Measurements from ENCODE around the gene GTF2H4.
A peak's percentile ranks its signal among the peaks of the same experiment; 100 is the strongest.

The GTF2H4 gene

DNA sequence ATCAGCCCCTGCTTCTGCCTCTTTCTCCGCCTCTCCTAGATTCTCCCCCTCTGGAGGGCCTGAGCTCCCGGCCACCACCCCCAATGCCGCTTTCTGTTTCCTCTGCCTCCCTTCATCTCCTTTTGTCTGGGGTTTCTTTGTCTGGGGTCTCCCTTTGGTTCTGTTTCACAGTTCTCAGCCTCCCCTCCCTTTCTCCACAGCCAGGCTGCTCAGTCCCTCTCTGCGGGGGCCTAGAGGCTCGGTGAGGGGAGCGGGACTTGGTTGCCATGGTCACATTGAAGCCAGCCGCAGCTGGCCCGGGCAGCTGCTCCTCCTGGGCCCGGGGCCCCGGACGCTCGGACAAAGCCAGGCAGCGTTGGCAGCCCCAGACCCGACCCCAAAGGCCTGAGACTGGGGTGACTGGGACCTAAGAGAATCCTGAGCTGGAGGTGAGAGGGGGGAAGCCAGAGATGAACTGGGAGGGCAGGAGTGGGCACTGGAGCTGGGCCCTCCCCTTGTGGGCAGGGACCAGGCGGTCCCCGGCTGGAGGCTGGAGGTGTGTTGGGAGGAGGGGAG is 27.2 kb upstream of the GTF2H4 start:
- peaks cover 10% of the 10 kb centered on the region for H3F3A ChIP-seq (ENCODE audit: control insufficient read depth, insufficient read depth)
- H3K36me3 ChIP-seq (ENCODE audit: control insufficient read depth, low read length), result no peaks in the 10 kb centered on the region
- H3K27me3 ChIP-seq (ENCODE audit: control insufficient read depth, low read length), result no peaks in the 10 kb centered on the region
- peaks cover 4% of the 10 kb centered on the region; the same call in 1 of the 2 replicates for H4K20me1 ChIP-seq (ENCODE audit: control insufficient read depth, insufficient read depth, low read depth, low read length)
- H3K9me3 ChIP-seq (ENCODE audit: control insufficient read depth, insufficient read depth, low read length), result no peaks in the 10 kb centered on the region
- H3K27ac ChIP-seq (ENCODE audit: low read depth, low read length), result no peak overlapping the region
- H3K4me2 ChIP-seq (ENCODE audit: low read length), result no peak overlapping the region
- H3K79me2 ChIP-seq (ENCODE audit: control insufficient read depth, low read length), result peaks cover 9% of the 10 kb centered on the region
- H3K4me1 ChIP-seq (ENCODE audit: control insufficient read depth, low read length), result peaks cover 57% of the 10 kb centered on the region
- TF ChIP-seq, protein P1, sequence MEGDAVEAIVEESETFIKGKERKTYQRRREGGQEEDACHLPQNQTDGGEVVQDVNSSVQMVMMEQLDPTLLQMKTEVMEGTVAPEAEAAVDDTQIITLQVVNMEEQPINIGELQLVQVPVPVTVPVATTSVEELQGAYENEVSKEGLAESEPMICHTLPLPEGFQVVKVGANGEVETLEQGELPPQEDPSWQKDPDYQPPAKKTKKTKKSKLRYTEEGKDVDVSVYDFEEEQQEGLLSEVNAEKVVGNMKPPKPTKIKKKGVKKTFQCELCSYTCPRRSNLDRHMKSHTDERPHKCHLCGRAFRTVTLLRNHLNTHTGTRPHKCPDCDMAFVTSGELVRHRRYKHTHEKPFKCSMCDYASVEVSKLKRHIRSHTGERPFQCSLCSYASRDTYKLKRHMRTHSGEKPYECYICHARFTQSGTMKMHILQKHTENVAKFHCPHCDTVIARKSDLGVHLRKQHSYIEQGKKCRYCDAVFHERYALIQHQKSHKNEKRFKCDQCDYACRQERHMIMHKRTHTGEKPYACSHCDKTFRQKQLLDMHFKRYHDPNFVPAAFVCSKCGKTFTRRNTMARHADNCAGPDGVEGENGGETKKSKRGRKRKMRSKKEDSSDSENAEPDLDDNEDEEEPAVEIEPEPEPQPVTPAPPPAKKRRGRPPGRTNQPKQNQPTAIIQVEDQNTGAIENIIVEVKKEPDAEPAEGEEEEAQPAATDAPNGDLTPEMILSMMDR (IDR thresholded peaks at IDR 0.05; ENCODE audit: low read depth, low read length, poor library complexity, severe bottlenecking), result no peak
- TF ChIP-seq EZH2phosphoT487 (IDR thresholded peaks at IDR 0.05; ENCODE audit: borderline replicate concordance, low read length), result no peak
- H3K4me3 ChIP-seq (ENCODE audit: low read length), result no peak overlapping the region
- H3K9me2 ChIP-seq (replicated peaks; ENCODE audit: control insufficient read depth, low read length), result no peaks in the 10 kb centered on the region

DNA sequence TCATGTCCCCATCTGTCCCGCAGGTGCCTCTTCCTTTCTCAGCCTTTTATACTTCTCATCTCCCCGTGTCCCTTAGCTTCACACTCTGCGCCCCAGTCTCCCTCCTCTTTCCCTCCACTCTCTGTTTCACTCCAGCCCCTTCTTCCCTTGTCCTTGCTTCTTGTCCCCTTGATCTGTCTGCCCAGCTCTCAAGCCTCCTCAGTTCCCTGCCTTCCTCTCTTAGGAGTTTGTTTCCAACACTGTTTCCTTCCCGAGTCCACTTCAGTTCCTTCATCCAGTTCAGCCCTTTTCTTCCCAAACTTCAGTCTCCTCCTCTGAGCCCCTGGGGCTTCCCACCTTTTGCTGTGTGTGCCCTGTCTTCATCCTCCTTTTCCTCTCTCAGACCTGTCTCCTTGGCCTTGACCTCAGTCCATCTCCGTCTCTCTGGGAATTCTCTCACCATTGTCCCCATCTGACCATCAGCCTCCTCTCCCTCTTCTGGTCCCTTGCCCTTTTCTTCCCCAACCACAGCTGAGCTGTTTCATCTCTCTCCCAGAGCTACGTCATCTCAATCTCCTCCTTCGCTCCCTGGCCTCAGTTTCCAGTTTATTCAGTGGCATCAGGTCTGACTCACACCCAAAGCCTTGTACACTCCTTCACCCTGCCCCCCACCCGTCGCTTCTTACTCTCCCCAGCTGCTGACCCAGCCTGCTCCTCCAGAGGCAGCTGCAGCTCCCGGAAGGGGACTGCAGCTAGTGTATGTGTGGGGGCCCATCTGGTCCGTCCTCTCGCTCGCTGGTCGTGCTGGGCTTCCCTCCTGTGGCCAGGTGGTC is 26.4 kb upstream of the GTF2H4 start:
- Histone ChIP-seq H3K36me3 (ENCODE audit: control insufficient read depth, low read length) (no peaks in the 10 kb centered on the region), H3K4me1 (ENCODE audit: control insufficient read depth, low read length) (peaks cover 59% of the 10 kb centered on the region), H4K20me1 (ENCODE audit: control insufficient read depth, insufficient read depth, low read depth, low read length) (peaks cover 4% of the 10 kb centered on the region; the same call in 1 of the 2 replicates), H3K79me2 (ENCODE audit: control insufficient read depth, low read length) (peaks cover 18% of the 10 kb centered on the region), H3K27me3 (ENCODE audit: control insufficient read depth, low read length) (no peaks in the 10 kb centered on the region), H3K4me2 (ENCODE audit: low read length) (peak overlapping the region; percentile 98), H3K9me2 (replicated peaks; ENCODE audit: control insufficient read depth, low read length) (no peaks in the 10 kb centered on the region), H3K27ac (ENCODE audit: low read depth, low read length) (peak overlapping the region; percentile 97; the same call in 1 of the 2 replicates), H3F3A (ENCODE audit: control insufficient read depth, insufficient read depth) (peaks cover 10% of the 10 kb centered on the region), H3K4me3 (ENCODE audit: low read length) (peak overlapping the region; percentile 78), H3K9me3 (ENCODE audit: control insufficient read depth, insufficient read depth, low read length) (no peaks in the 10 kb centered on the region)
- TF ChIP-seq, protein P1 (IDR thresholded peaks at IDR 0.05; ENCODE audit: low read depth, low read length, poor library complexity, severe bottlenecking), result no peak
- no peak for TF ChIP-seq EZH2phosphoT487 (IDR thresholded peaks at IDR 0.05; ENCODE audit: borderline replicate concordance, low read length)

DNA sequence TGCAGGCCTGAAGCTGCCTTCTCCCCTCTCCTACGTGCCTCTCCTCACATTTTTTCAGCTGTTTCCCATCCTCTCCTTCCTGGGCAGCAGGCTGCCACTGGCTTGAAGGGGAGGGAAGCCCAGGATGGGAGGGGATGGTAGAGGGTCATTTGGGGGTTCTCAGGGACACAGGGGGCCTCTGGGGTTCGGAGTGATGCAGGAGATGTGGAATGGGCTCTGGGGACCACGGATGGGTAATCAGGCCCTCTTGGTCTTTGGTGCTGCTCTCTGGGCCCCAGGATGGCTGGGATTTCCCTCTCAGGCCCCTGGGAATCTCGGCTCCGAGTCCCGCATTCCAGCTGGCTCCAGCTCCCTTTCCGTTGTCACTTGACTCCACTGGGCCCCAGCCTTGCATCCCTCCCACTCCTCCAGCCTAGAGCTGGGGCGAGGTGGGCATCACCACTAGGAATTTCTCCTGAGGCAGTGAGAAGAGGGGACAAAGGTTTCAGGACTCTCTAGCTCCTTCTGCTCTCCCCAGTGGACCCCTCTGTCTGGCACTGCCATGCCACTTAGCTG is 25.7 kb upstream of the GTF2H4 start:
- Histone ChIP-seq H3K27ac (ENCODE audit: low read depth, low read length) (peak overlapping the region; percentile 97), H3K4me3 (ENCODE audit: low read length) (peak overlapping the region; percentile 78), H3K9me2 (replicated peaks; ENCODE audit: control insufficient read depth, low read length) (no peaks in the 10 kb centered on the region), H3F3A (ENCODE audit: control insufficient read depth, insufficient read depth) (peaks cover 12% of the 10 kb centered on the region), H3K4me2 (ENCODE audit: low read length) (peak overlapping the region; percentile 98), H3K36me3 (ENCODE audit: control insufficient read depth, low read length) (no peaks in the 10 kb centered on the region), H3K4me1 (ENCODE audit: control insufficient read depth, low read length) (peaks cover 62% of the 10 kb centered on the region), H3K9me3 (ENCODE audit: control insufficient read depth, insufficient read depth, low read length) (no peaks in the 10 kb centered on the region), H3K27me3 (ENCODE audit: control insufficient read depth, low read length) (no peaks in the 10 kb centered on the region), H4K20me1 (ENCODE audit: control insufficient read depth, insufficient read depth, low read depth, low read length) (peaks cover 4% of the 10 kb centered on the region; the same call in 1 of the 2 replicates), H3K79me2 (ENCODE audit: control insufficient read depth, low read length) (peaks cover 21% of the 10 kb centered on the region)
- no peak for TF ChIP-seq EZH2phosphoT487 (IDR thresholded peaks at IDR 0.05; ENCODE audit: borderline replicate concordance, low read length)
- TF ChIP-seq, protein P1 (IDR thresholded peaks at IDR 0.05; ENCODE audit: low read depth, low read length, poor library complexity, severe bottlenecking), result no peak
